Stimulated activated CD4-positive, alpha-beta T cell treated with anti-CD3 and anti-CD28 coated beads, Interleukin-2, amount 100 ng/mL, for 48 hours (primary cell): ENCODE data around the gene PRRG1.
"Not testable (repeated sequence)": the region's sequence is repeated elsewhere in the genome, so short reads cannot be mapped to it uniquely, and the experiment has no call there.

ENCODE experiments used
- DNase-seq, 2 donors: peaks; one replicate each; pipeline ENCODE4 v3.0.0-alpha.2; 2020

The PRRG1 gene

GRCh38 chrX:37349221-37350033 is at the start of gene PRRG1:
Gene PRRG1 (plus strand): TSS chrX:37349364. CDS start chrX:37406250, 56,886 bp downstream.
- no peak for DNase-seq

- no peak for DNase-seq
These were observed 46.6 kb upstream of the PRRG1 start for GRCh38 chrX:37302569-37302968.

- DNase-seq = not testable (repeated sequence)
These were observed 43.9 kb upstream of the PRRG1 start for GRCh38 chrX:37305238-37305637.

GRCh38 chrX:37314531-37314930 is 34.6 kb upstream of the PRRG1 start:
- no peak for DNase-seq

GRCh38 chrX:37315511-37316248 is 33.5 kb upstream of the PRRG1 start:
- no peak for DNase-seq

GRCh38 chrX:37320541-37321203 is 28.5 kb upstream of the PRRG1 start:
- no peak for DNase-seq

GRCh38 chrX:37330642-37331041 is 18.5 kb upstream of the PRRG1 start:
- DNase-seq = no peak

GRCh38 chrX:37331546-37331945 is 17.6 kb upstream of the PRRG1 start:
- DNase-seq = no peak

GRCh38 chrX:37332055-37332454 is 17.1 kb upstream of the PRRG1 start:
- no peak for DNase-seq

- no peak for DNase-seq
These were observed 16.0 kb upstream of the PRRG1 start for GRCh38 chrX:37332987-37333658.

- DNase-seq = no peak
These were observed 1.7 kb upstream of the PRRG1 start for GRCh38 chrX:37347420-37347819.

GRCh38 chrX:37348231-37348970 is 763 bp upstream of the PRRG1 start:
- DNase-seq = no peak

GRCh38 chrX:37348971-37349220 is 268 bp upstream of the PRRG1 start:
- no peak for DNase-seq

GRCh38 chrX:37350034-37350365 is 836 bp downstream of the PRRG1 start:
- DNase-seq = no peak

GRCh38 chrX:37353646-37354045 is 4.5 kb downstream of the PRRG1 start:
- DNase-seq = no peak

- DNase-seq = no peak
These were observed 8.3 kb downstream of the PRRG1 start for GRCh38 chrX:37357436-37357835.

- no peak for DNase-seq
These were observed 12.4 kb downstream of the PRRG1 start for GRCh38 chrX:37361596-37361995.

- no peak for DNase-seq
These were observed 15.5 kb downstream of the PRRG1 start for GRCh38 chrX:37364666-37365065.

- DNase-seq = no peak
These were observed 18.8 kb downstream of the PRRG1 start for GRCh38 chrX:37367946-37368345.

- DNase-seq = no peak
These were observed 21.5 kb downstream of the PRRG1 start for GRCh38 chrX:37370499-37371141.

- no peak for DNase-seq
These were observed 22.4 kb downstream of the PRRG1 start for GRCh38 chrX:37371578-37371991.

GRCh38 chrX:37378404-37378803 is 29.2 kb downstream of the PRRG1 start:
- no peak for DNase-seq
